ENCODE data around the gene LTBP4. TPM values are rescaled to one million over a fixed set of nuclear protein-coding genes. Genes with fewer than 3 reads are reported as not detected.

The LTBP4 gene
- polyA plus RNA-seq, 1 donor, result 239 TPM

DNA sequence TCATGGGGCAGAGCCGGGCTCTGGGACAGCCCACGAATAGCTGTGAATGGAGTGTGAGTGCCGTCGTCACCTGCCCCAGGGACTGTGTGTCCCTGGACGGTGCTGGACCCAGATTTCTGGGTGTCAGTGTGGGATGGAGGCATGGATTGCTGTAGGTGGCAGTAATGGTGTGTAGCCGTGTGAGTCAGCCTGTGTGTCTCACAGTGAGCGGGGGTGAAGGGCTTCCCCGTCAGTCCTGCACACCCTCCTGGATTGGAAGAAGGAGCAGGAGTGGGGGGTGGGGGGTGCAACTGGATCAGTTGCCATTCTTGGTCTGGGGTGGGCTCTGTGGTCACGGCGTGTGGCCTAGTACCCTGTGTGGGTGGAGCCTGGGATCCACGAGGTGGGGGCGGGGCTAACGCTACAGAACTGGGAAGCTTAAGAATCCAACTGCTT is 6.5 kb upstream of the LTBP4 start:
- no peak for DNase-seq (ENCODE audit: low read depth)

DNA sequence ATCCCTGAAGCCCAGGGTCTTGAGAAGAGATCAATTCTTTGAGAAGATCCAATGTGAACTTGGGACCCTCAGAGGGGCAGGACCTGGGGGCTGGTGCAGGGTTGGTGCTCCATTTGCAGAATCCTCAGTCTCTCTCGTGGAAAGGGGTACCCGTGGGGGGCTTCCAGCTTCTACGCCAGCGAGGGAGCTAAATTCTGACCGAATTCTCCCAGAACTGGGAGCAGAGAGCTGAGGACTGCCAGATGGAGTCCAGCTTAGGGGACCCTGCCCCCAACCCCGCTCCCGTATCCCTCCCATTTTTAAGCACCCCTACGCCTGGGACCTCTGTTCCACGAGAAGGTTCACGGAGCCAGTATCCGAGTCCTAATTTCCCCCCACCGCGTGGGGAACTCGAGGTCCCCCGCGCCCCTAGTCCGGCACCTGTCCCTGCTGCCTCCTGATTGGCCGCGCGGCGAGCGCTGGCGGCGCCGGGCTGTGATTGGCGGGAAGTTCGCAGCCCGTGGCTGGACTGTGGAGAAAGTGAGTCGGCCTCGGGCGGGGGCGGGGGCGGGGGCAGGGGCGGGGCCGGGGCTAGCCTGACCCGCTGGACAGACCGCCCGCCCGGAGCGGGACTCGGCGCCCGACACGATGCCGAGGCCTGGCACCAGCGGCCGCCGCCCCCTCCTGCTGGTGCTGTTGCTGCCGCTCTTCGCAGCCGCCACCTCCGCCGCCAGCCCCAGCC is 4.4 kb upstream of the LTBP4 start:
- DNase-seq (ENCODE audit: low read depth), result no peak

DNA sequence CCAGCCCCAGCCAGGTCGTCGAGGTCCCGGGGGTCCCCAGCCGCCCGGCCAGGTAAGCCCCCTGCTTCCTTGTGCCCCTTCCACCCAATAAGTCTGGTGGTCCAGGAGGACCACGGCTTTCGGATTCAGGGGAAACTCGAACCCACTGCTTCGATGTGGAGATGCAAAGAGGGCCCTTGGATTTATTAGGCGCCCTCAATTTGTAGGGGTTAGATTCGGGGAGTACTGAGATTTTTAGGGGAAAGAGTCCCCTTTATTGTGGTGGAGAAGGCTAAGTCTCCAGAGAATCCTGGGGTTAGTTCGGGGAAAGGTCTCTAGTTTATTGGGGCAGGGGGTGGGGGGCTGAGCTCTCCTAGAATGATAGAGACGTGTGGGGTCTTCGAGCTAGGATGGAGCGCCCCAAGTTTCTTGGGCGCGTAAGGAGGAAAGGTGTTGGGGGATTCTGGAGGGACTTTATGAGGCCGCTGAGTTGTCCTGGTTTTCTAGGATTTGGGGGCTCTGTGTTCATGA is 3.8 kb upstream of the LTBP4 start:
- no peak for DNase-seq (ENCODE audit: low read depth)

DNA sequence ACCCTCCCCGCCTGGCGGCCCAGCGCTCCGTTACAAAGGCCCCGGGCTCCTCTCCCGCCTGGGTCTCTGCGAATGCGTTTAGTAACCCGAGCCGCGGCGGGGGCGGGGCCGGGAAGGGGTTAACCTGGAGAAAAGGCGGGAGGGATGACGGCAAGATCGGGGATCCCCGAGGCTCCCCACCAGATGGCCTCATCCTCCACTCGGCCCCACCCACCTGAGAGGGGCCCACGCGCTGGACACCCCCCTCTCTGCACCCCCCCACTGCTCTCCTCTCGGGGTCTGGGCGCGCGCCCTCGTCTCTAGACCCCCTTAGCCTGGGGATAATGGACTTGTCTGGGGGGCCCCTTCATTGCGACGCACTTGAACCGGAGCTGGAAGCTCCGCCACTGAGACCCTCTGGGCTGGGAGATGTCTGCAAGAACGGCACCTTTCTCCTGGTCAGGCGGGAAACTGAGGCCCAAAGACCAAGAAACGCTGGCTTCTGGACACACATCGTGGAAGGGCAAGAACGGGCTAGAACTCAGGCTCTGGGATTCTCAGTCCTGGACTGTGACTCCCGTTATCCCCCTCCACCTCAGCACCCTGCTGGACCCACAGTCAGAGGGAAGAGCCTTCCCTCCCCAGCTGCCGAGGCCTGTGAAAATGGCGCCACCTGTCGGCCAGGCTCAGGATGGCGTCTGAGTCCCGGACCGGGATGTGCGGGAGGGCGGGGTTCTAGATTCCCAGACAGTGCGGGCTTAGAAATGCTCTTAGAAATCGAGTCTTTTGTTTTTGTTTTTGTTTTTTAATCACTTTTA is 2.9 kb upstream of the LTBP4 start:
- DNase-seq (ENCODE audit: low read depth), result no peak

DNA sequence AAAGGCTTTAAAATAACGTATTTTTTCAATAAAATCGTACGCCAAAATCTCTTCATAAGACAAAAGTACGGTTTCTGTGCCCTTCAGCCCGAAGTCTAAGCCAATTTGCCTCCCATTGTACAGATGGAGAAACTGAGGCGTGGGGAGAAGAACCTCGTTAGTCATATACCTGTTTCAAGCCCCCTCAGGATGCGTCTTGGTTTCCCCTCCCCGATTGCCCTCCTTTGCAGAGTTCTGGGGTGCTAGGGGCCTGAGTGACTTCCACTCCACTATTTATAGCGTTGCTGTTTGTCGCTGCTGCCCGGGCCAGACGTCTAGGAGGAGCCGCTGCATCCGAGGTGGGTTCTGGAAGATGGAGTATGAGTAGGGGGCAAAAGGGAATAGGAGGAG is 2.3 kb upstream of the LTBP4 start:
- DNase-seq (ENCODE audit: low read depth), result no peak

DNA sequence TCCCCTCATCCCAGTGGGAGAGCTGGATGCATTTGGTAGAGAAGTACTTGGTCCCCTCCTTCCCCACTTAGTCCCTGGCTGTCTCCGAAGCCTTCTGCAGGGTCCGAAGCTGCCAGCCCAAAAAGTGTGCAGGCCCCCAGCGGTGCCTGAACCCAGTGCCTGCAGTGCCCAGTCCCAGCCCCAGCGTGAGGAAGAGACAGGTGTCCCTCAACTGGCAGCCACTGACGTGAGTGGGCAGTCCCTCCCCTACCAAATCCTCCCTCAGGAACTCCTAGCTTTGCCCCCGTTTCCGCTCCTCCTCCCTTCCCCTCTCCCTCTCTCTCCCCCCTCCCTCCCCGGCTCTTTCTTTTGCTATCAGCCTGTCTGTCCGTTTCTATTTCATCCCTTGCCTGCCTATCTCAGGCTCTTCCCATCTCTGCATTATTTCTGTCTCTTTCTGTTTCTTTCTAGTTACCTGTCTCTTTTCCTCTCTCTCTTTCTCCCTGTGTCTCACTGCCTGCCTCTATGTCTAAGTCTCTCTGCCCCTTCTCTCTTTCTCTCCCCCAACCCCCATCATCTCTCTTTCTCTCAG is 1.8 kb upstream of the LTBP4 start:
- DNase-seq (ENCODE audit: low read depth), result no peak

DNA sequence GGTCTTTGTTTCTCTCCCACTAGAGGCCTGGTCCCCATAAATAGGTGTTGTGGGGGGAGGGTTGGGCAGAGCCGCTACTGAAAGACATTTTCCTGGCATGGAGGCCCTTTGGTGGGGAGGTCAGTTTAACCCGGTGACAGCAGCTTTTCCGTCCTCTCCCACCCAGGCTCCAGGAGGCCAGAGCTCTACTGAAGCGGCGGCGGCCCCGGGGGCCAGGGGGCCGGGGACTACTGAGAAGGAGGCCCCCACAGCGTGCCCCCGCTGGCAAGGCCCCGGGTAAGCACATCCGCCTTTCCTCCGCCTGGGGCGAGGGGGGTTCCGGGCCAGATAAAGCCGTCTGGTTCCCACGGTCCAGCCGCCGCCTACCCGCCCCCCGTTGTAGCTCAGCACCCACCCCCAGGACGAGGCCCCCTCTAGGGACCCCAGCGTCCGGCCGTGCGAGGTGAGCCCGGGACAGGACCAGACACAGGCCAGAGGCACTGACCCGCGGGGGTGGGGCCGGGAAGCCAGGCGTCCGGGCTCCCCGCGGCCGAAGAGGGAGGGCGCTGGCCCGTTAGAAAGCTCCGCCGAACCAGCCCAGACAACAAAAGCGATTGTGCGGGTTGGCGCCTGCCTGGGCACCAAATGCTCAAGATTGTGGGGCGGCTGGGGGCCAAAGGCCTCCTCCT is 1.1 kb upstream of the LTBP4 start:
- no peak for DNase-seq (ENCODE audit: low read depth)

DNA sequence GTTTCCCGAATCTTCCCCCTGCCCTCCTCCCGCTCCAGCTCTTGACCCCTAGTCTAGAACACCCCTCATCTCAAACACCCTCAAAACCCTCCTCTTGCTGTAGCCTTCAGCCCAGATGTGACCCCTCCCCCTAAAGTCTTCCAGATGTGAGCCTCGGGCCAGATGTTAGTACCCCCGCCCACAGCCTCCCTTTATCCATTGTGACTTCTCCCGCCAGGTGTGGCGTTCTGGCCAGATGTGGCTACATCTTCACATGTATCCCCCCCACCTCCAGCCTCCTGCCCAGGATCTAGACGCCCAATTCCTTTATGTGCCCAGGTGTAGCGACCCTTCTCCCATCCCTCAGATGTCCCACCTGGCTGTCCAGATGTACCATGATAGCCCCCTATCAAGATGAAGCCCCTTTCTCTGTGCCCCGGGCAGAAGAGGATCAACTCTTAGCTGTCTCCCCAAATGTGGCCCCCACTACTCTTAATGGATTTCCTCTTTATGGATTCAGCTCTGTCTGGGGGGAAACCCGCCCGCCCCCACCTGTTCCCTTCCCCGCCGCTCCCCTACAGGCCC is 517 bp upstream of the LTBP4 start:
- DNase-seq (ENCODE audit: low read depth), result no peak

DNA sequence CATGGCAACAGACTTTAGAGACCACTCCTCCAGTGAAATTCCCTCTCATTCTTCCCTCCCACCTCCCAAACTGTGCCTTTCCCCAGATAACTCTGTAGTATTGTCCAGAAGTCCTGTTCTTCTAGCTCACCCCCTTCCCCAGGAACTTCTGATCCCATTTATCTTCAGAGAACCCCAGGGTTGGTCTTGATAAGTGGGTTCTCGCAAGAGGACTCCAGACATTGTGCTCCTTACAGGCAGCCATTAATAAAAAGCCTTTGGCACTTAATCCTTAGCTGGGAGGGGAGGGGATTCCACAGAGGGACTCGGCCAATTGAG is 1.9 kb downstream of the LTBP4 start:
- DNase-seq (ENCODE audit: low read depth), result no peak

DNA sequence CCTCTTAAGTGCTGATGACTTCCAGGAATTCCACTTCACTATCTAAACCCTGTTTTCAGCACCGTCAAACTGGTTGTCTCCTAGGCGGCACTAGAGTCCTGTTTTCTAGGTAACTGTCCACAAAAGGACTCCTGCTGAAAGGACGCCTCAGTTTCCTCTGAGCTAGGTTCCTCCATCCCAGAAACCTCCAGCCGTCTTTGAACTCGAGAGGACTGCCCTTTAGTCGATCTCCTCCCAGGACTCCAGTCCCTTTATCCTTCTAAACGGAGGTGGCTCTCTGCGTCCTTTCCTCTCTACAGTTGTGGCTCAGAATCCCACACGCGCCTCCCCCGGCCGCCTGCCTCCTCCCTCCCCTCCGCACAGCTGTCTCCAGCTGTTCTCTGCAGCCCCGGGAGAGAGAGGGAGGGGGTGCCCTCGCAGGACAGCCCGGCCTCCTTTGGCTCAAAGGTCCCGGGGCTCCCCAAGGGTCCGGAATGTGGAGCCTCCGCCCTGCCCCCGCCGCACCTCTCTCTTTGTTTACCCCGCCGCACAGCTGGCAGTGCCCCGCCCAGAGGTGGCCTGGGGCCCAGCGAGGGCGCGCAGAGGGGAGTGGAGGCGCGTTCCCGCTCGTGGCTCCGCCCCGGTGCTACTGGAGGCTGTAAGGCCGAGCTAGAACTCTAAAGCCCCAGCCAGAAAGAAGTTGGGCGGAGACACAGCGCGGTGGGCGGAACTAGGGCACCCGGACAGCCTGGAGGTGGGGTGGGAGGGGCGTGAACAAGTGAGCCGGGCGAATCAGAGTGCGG is 2.4 kb downstream of the LTBP4 start:
- peak; percentile 84 for DNase-seq (ENCODE audit: low read depth)

DNA sequence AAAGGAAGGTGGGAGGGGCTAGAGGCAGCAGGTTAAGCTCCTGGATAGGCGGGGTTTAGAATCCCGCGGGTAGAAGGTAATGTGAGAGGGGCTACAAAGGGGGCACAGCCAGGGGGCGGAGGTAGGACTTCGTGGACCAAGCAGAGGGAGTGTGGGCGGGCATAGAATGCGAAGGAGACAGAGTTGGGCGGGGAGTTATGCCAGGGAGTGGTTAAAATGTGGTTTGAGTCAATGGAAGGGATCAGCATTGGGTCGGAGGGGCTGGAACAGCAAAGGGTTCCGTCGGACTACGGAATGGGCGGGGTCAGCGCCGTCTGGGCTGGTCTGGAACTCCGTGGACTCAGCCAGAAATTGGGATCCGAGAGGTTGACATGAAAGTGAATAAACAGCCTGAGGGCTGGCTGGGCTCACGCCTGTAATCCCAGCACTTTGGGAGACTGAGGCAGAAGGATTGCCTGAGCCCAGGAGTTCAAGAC is 3.0 kb downstream of the LTBP4 start:
- DNase-seq (ENCODE audit: low read depth), result no peak

DNA sequence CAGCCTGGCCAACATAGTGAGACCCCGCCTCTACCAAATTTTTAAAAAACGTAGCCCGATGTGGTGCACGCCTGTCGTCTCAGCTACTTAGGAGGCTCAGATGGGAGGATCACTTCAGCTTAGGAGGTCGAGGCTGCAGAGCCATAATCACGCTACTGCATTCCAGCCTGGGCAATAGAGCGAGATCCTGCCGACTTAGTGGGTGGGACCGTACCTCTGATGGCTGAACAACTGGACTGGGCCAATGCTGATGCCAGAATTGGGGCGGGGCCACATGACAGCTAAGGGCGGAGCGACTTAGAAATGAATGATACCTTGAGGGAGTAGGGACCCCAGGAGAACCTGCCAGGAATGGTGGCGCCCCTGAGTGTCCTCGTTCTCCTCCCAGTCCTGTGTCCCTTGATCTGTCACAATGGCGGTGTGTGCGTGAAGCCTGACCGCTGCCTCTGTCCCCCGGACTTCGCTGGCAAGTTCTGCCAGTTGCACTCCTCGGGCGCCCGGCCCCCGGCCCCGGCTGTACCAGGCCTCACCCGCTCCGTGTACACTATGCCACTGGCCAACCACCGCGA is 3.6 kb downstream of the LTBP4 start:
- DNase-seq (ENCODE audit: low read depth), result no peak

DNA sequence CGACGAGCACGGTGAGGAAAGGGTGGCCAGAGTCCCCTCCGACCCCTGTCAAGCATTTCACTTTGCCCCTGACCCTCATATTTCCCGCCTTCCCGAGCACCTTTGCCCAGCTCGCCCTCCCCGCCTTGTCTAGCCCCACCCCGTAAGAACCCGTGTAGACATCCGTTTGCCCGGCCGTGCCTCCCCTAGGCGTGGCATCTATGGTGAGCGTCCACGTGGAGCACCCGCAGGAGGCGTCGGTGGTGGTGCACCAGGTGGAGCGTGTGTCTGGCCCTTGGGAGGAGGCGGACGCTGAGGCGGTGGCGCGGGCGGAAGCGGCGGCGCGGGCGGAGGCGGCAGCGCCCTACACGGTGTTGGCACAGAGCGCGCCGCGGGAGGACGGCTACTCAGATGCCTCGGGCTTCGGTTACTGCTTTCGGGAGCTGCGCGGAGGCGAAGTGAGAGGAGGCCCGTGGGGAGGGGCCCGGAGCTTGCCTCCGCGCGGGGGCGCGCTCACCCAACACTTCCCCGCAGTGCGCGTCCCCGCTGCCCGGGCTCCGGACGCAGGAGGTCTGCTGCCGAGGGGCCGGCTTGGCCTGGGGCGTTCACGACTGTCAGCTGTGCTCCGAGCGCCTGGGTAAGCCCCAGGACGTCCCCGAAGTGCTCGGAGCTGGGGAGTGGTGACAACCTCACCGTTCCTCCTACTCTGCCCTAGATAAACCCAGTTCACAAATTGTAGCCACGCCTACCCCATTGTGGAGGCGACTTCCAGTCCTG is 4.2 kb downstream of the LTBP4 start:
- DNase-seq (ENCODE audit: low read depth), result no peak

DNA sequence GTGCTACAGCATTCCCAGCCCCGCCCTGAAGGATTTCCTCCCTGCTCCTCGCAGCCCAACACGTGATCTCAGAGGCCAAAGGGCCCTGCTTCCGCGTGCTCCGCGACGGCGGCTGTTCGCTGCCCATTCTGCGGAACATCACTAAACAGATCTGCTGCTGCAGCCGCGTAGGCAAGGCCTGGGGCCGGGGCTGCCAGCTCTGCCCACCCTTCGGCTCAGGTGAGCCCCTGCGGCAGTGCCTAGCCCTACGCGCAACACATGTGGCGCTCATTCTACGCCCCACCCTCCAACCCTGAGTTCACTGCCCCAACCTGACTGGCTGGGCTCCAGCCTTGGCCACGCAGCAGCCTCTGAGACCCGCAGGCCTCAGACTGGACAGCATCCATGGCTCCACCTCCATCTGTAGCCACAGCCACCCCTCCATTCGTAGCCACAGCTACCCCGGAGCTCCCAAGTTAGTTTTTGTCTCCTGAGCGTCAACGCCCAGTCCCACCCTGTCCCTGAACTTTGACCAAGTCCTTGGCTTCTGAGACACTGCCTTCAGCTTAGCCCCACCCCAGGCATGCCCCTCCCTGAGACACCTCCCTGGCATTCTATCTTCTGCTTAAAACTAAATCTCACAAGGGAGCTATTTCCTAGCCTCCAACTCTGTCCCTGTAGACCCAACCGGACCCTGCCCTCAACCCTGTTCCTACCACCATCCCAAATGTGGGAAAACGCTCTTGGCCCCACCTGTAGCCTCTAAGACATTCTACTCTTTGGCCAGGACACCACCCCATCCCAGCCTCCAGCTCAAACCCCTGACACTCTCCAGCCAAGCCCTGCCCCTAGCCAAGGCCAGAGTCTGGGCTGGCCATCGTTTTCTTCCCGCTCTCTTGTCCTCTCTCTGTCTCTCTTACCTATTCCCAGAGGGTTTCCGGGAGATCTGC is 6.4 kb downstream of the LTBP4 start:
- DNase-seq (ENCODE audit: low read depth), result no peak

DNA sequence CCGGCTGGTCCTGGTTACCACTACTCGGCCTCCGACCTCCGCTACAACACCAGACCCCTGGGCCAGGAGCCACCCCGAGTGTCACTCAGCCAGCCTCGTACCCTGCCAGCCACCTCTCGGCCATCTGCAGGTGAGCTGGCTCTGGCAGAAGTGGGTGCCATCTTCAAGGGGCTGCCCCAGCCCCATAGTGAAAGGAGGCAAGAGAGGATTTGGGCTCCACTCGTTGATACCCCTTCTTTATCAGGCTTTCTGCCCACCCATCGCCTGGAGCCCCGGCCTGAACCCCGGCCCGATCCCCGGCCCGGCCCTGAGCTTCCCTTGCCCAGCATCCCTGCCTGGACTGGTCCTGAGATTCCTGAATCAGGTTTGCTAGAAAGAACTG is 7.1 kb downstream of the LTBP4 start:
- DNase-seq (ENCODE audit: low read depth), result no peak

DNA sequence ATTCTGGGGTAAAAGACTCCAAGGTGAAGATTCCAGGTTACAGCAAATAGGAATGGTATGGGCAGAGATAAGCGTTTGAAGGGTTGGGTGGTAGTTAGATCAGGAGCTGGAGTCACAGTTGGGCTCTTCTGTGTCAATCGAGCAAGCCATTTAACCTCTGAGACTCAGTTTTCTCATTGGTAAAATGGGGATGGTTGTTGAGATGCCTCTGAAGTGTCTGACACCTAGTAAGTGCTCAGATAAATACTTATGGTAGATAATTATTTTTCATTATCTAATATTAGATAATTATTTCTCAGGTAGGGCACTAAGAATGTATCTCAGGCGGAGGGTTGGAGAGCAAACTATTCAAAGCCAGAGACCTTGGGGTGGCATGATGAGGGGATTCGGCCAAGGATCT is 7.8 kb downstream of the LTBP4 start:
- no peak for DNase-seq (ENCODE audit: low read depth)

DNA sequence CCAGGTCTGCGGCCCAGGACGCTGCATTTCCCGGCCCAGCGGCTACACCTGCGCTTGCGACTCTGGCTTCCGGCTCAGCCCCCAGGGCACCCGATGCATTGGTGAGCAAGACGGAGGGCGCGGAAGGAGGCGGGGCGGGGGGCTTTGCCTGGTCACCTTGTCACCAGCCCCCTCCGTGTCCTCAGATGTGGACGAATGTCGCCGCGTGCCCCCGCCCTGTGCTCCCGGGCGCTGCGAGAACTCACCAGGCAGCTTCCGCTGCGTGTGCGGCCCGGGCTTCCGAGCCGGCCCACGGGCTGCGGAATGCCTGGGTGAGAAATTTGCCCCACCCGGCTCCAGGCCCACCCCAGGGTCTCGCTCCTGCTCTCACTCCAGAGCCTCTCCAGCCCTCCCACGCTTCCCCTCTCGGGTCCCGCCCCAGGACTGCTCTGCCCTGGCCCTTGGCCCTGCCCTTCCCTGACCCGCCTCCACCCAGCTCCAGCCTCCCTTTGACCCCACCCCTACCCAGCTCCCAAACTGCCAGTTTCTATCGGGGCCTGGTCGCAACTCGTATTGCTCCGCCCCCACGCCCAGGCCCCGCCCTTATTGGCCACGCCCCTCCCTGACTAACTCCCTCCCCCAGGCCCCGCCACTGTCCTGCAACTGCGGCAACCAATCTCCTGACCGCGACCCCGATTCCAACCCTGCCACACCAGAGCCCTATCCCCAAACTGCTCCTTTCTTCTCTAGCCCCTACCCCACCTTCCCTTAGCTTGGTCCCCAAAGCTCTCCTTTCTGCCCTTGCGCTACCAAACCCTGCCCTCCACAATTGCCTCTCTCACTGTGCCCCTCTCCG is 8.6 kb downstream of the LTBP4 start:
- DNase-seq (ENCODE audit: low read depth), result no peak

All from forelimb muscle (tissue), 1 donor.